ENCODE results near the gene VPS25.
"Not testable (repeated sequence)": the region's sequence is repeated elsewhere in the genome, so short reads cannot be mapped to it uniquely, and the experiment has no call there.

The VPS25 gene

GRCh38 chr17:42742916-42743315 is 30.3 kb upstream of the VPS25 start:
- not testable (repeated sequence) for H2AFZ ChIP-seq (ENCODE audit: low read depth, low read length); H3K23ac ChIP-seq (ENCODE audit: low read length in 2 of 2); H4K91ac ChIP-seq (ENCODE audit: low read length); H3K4me2 ChIP-seq (ENCODE audit: low read length, poor library complexity, severe bottlenecking); H2BK120ac ChIP-seq (ENCODE audit: low read depth, low read length); H3K27ac ChIP-seq (ENCODE audit: low read length, poor library complexity, severe bottlenecking); H3K27me3 ChIP-seq (ENCODE audit: control insufficient read depth in 1 of 2, insufficient read depth in 1 of 2, low read length in 2 of 2); H2BK15ac ChIP-seq (ENCODE audit: low read depth, poor library complexity, severe bottlenecking); H3K14ac ChIP-seq (ENCODE audit: low read length in 2 of 2); H3K9ac ChIP-seq (ENCODE audit: low read length); H3K4ac ChIP-seq (ENCODE audit: low read depth in 1 of 2, low read length in 2 of 2); H2BK5ac ChIP-seq (ENCODE audit: low read depth, low read length, poor library complexity, severe bottlenecking); H4K8ac ChIP-seq (ENCODE audit: low read length); H2BK12ac ChIP-seq (ENCODE audit: low read length in 2 of 2); H3K4me3 ChIP-seq (ENCODE audit: insufficient read depth in 1 of 2, low read depth in 1 of 2, low read length in 2 of 2); H2AK5ac ChIP-seq (ENCODE audit: low read length, severe bottlenecking); H3K9me3 ChIP-seq (ENCODE audit: control insufficient read depth, low read length); H3K4me1 ChIP-seq (ENCODE audit: control insufficient read depth, insufficient read depth, low read depth, low read length); H3K18ac ChIP-seq (ENCODE audit: low read depth in 1 of 2, low read length in 2 of 2); DNase-seq
- 97% methylated on average over 9 of the region's 11 CpGs for WGBS
- Histone ChIP-seq H3K36me3 (ENCODE audit: control insufficient read depth in 1 of 2, insufficient read depth in 2 of 2, low read depth in 1 of 2, low read length in 2 of 2) (peaks cover 3 to 12% of the 10 kb centered on the region in 2 experiments), H3K79me1 (replicated peaks; ENCODE audit: low read length, poor library complexity, severe bottlenecking) (peaks cover 19% of the 10 kb centered on the region)

- Histone ChIP-seq H3K4me1 (ENCODE audit: control insufficient read depth, insufficient read depth, low read depth, low read length) (peaks cover 9% of the 10 kb centered on the region), H4K91ac (ENCODE audit: low read length) (no peak overlapping the region), H3K27ac (ENCODE audit: low read length, poor library complexity, severe bottlenecking) (no peak overlapping the region), H3K79me1 (replicated peaks; ENCODE audit: low read length, poor library complexity, severe bottlenecking) (peaks cover 19% of the 10 kb centered on the region), H3K18ac (ENCODE audit: low read depth in 1 of 2, low read length in 2 of 2) (no peak overlapping the region), H3K9ac (ENCODE audit: low read length) (peak overlapping the region; percentile 91), H2BK5ac (ENCODE audit: low read depth, low read length, poor library complexity, severe bottlenecking) (no peak overlapping the region), H3K36me3 (ENCODE audit: control insufficient read depth in 1 of 2, insufficient read depth in 2 of 2, low read depth in 1 of 2, low read length in 2 of 2) (peaks cover 3 to 12% of the 10 kb centered on the region in 2 experiments), H3K4me2 (ENCODE audit: low read length, poor library complexity, severe bottlenecking) (peak overlapping the region; percentile 88), H2AFZ (ENCODE audit: low read depth, low read length) (no peak overlapping the region), H3K23ac (ENCODE audit: low read length in 2 of 2) (no peak overlapping the region), H4K8ac (ENCODE audit: low read length) (no peak overlapping the region), H2BK15ac (ENCODE audit: low read depth, poor library complexity, severe bottlenecking) (no peak overlapping the region), H2AK5ac (ENCODE audit: low read length, severe bottlenecking) (peak overlapping the region; percentile 72), H2BK12ac (ENCODE audit: low read length in 2 of 2) (peak overlapping the region in 1 of 2 experiments; percentile 59), H3K4ac (ENCODE audit: low read depth in 1 of 2, low read length in 2 of 2) (no peak overlapping the region), H3K14ac (ENCODE audit: low read length in 2 of 2) (no peak overlapping the region), H3K9me3 (ENCODE audit: control insufficient read depth, low read length) (no peaks in the 10 kb centered on the region), H3K27me3 (ENCODE audit: control insufficient read depth in 1 of 2, insufficient read depth in 1 of 2, low read length in 2 of 2) (peaks cover 0 to 2% of the 10 kb centered on the region in 2 experiments), H3K4me3 (ENCODE audit: insufficient read depth in 1 of 2, low read depth in 1 of 2, low read length in 2 of 2) (peak overlapping the region in 1 of 2 experiments; percentile 77), H2BK120ac (ENCODE audit: low read depth, low read length) (no peak overlapping the region)
- WGBS: 79% methylated on average over 10 of the region's 10 CpGs
- DNase-seq: no peak
Measured at GRCh38 chr17:42743595-42744282, 29.5 kb upstream of the VPS25 start.

- no peak overlapping the region for H4K91ac ChIP-seq (ENCODE audit: low read length)
- H3K27ac ChIP-seq (ENCODE audit: low read length, poor library complexity, severe bottlenecking): peak overlapping the region; percentile 63
- H3K4ac ChIP-seq (ENCODE audit: low read depth in 1 of 2, low read length in 2 of 2): no peak overlapping the region
- peak overlapping the region; percentile 72 to 77 for H3K4me3 ChIP-seq (ENCODE audit: insufficient read depth in 1 of 2, low read depth in 1 of 2, low read length in 2 of 2)
- peak overlapping the region in 1 of 2 experiments; percentile 93 for H3K18ac ChIP-seq (ENCODE audit: low read depth in 1 of 2, low read length in 2 of 2)
- no peaks in the 10 kb centered on the region for H3K9me3 ChIP-seq (ENCODE audit: control insufficient read depth, low read length)
- H3K4me2 ChIP-seq (ENCODE audit: low read length, poor library complexity, severe bottlenecking): peak overlapping the region; percentile 88
- peak overlapping the region; percentile 91 for H3K9ac ChIP-seq (ENCODE audit: low read length)
- peak; percentile 63 for DNase-seq
- H2BK120ac ChIP-seq (ENCODE audit: low read depth, low read length): peak overlapping the region; percentile 56
- peak overlapping the region in 1 of 2 experiments; percentile 94 for H3K14ac ChIP-seq (ENCODE audit: low read length in 2 of 2)
- H2BK5ac ChIP-seq (ENCODE audit: low read depth, low read length, poor library complexity, severe bottlenecking): no peak overlapping the region
- 5% methylated on average over 32 of the region's 32 CpGs for WGBS
- no peak overlapping the region for H2BK15ac ChIP-seq (ENCODE audit: low read depth, poor library complexity, severe bottlenecking)
- H3K79me1 ChIP-seq (replicated peaks; ENCODE audit: low read length, poor library complexity, severe bottlenecking): peaks cover 19% of the 10 kb centered on the region
- peaks cover 3 to 12% of the 10 kb centered on the region in 2 experiments for H3K36me3 ChIP-seq (ENCODE audit: control insufficient read depth in 1 of 2, insufficient read depth in 2 of 2, low read depth in 1 of 2, low read length in 2 of 2)
- H4K8ac ChIP-seq (ENCODE audit: low read length): peak overlapping the region; percentile 46
- H2AK5ac ChIP-seq (ENCODE audit: low read length, severe bottlenecking): no peak overlapping the region
- peaks cover 9% of the 10 kb centered on the region for H3K4me1 ChIP-seq (ENCODE audit: control insufficient read depth, insufficient read depth, low read depth, low read length)
- no peak overlapping the region for H3K23ac ChIP-seq (ENCODE audit: low read length in 2 of 2)
- H3K27me3 ChIP-seq (ENCODE audit: control insufficient read depth in 1 of 2, insufficient read depth in 1 of 2, low read length in 2 of 2): peaks cover 0 to 7% of the 10 kb centered on the region in 2 experiments
- peak overlapping the region in 1 of 2 experiments; percentile 10 for H2BK12ac ChIP-seq (ENCODE audit: low read length in 2 of 2)
- H2AFZ ChIP-seq (ENCODE audit: low read depth, low read length): peak overlapping the region; percentile 80
Measured at GRCh38 chr17:42744283-42744805, 28.9 kb upstream of the VPS25 start.

GRCh38 chr17:42744806-42745617 is 28.2 kb upstream of the VPS25 start, which contains the start of gene EZH1:
EZH1 (minus strand) TSS chr17:42745040; CDS start chr17:42728941, 16,099 bp downstream.
- Histone ChIP-seq H3K18ac (ENCODE audit: low read depth in 1 of 2, low read length in 2 of 2) (peak within 1 kb of the TSS in 1 of 2 experiments; percentile 93), H2BK5ac (ENCODE audit: low read depth, low read length, poor library complexity, severe bottlenecking) (no peak within 1 kb of the TSS), H2AFZ (ENCODE audit: low read depth, low read length) (peak within 1 kb of the TSS; percentile 80), H3K27ac (ENCODE audit: low read length, poor library complexity, severe bottlenecking) (peak within 1 kb of the TSS; percentile 63), H3K36me3 (ENCODE audit: control insufficient read depth in 1 of 2, insufficient read depth in 2 of 2, low read depth in 1 of 2, low read length in 2 of 2) (peaks cover 3 to 12% of the 10 kb centered on the region in 2 experiments), H3K4me1 (ENCODE audit: control insufficient read depth, insufficient read depth, low read depth, low read length) (peaks cover 9% of the 10 kb centered on the region), H3K4ac (ENCODE audit: low read depth in 1 of 2, low read length in 2 of 2) (peak within 1 kb of the TSS in 1 of 2 experiments; percentile 56), H2BK15ac (ENCODE audit: low read depth, poor library complexity, severe bottlenecking) (no peak within 1 kb of the TSS), H3K27me3 (ENCODE audit: control insufficient read depth in 1 of 2, insufficient read depth in 1 of 2, low read length in 2 of 2) (peaks cover 0 to 10% of the 10 kb centered on the region in 2 experiments), H3K79me1 (replicated peaks; ENCODE audit: low read length, poor library complexity, severe bottlenecking) (peaks cover 17% of the 10 kb centered on the region), H2BK120ac (ENCODE audit: low read depth, low read length) (peak within 1 kb of the TSS; percentile 56), H3K4me3 (ENCODE audit: insufficient read depth in 1 of 2, low read depth in 1 of 2, low read length in 2 of 2) (peak within 1 kb of the TSS; percentile 72 to 77), H3K4me2 (ENCODE audit: low read length, poor library complexity, severe bottlenecking) (peak within 1 kb of the TSS; percentile 88), H2BK12ac (ENCODE audit: low read length in 2 of 2) (peak within 1 kb of the TSS in 1 of 2 experiments; percentile 59), H3K14ac (ENCODE audit: low read length in 2 of 2) (peak within 1 kb of the TSS in 1 of 2 experiments; percentile 94), H2AK5ac (ENCODE audit: low read length, severe bottlenecking) (peak within 1 kb of the TSS; percentile 72), H3K23ac (ENCODE audit: low read length in 2 of 2) (no peak within 1 kb of the TSS), H4K91ac (ENCODE audit: low read length) (no peak within 1 kb of the TSS), H3K9ac (ENCODE audit: low read length) (peak within 1 kb of the TSS; percentile 91), H4K8ac (ENCODE audit: low read length) (peak within 1 kb of the TSS; percentile 46), H3K9me3 (ENCODE audit: control insufficient read depth, low read length) (no peaks in the 10 kb centered on the region)
- 7% methylated on average over 50 of the region's 50 CpGs for WGBS
- DNase-seq: peak; percentile 89

Measured in mesenchymal stem cell (in vitro differentiated cells and primary cell).